GOT3 (cell line): ENCODE results near the gene RAD50.
A peak's percentile ranks its signal among the peaks of the same experiment; 100 is the strongest.
"Not testable (repeated sequence)": the region's sequence is repeated elsewhere in the genome, so short reads cannot be mapped to it uniquely, and the experiment has no call there.

ENCODE experiments used
- DNase-seq: peaks from one replicate; lab custom pipeline; 2025; ENCODE audit warnings: mixed read lengths; lab: John Stamatoyannopoulos, UW

The RAD50 gene

GRCh38 chr5:132556763-132557477 is at the start of gene RAD50:
RAD50 (plus strand) TSS chr5:132556977; CDS start chr5:132557325, 348 bp downstream.
- DNase-seq: peak; percentile 92

DNA sequence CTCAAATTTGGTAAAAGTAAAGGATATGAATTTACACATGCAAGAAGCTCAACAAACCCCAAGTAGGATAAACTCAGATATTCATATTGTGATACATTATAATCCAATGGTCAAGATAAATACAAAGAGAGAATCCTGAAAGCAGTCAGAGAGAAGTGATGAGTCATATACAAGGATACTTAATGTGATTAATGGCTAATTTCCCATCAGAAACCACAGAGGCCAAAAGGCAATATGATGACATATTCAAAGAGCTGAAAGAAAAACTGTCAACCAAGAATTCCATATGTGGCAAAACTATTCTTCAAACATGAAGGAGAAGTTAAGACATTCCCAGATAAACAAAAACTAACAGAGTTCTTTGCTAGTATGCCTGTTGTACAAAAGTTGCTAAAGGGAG is 46.7 kb upstream of the RAD50 start:
- DNase-seq: no peak

GRCh38 chr5:132513618-132514336 is 43.0 kb upstream of the RAD50 start:
- not testable (repeated sequence) for DNase-seq

DNA sequence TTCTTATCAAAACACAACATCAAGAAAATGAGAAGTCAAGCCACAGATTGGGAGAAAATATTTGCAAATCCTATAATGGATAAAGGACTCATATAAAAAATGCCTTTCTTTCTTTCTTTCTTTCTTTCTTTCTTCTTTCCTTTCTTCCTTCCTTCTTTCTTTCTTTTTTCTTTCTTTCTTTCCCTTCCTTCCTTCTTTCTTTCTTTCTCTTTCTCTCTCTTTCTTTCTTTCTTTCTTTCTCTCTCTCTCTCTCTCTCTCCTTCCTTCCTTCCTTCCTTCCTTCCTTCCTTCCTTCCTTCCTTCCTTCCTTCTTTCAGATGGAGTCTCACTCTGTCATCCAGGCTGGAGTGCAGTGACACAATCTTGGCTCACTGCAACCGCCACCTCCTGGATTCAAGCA is 34.7 kb upstream of the RAD50 start:
- not testable (repeated sequence) for DNase-seq

DNA sequence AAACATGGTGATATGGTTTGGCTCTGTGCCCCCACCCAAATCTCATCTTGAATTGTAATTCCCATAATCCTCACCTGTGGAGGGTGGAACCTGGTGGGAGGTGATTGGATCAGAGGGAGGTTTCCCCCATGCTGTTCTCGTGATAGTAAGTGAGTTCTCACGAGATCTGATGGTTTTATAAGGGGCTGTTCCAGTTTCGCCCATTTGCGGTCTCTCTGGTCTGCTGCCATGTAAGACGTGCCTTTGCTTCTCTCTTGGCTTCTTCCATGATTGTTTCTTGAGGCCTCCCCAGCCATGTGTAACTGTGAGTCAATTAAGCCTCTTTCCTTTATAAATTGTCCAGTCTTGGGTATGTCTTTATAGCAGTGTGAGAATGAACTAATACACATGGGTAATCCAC is 31.9 kb upstream of the RAD50 start:
- not testable (repeated sequence) for DNase-seq

- no peak for DNase-seq
Measured at GRCh38 chr5:132525299-132525724, 31.5 kb upstream of the RAD50 start.

GRCh38 chr5:132526290-132526973 is 30.3 kb upstream of the RAD50 start:
- DNase-seq: no peak

GRCh38 chr5:132526974-132527564 is 29.7 kb upstream of the RAD50 start:
- no peak for DNase-seq

GRCh38 chr5:132528021-132528420 is 28.8 kb upstream of the RAD50 start:
- DNase-seq: no peak

- no peak for DNase-seq
Measured at GRCh38 chr5:132528866-132529634, 27.7 kb upstream of the RAD50 start.

DNA sequence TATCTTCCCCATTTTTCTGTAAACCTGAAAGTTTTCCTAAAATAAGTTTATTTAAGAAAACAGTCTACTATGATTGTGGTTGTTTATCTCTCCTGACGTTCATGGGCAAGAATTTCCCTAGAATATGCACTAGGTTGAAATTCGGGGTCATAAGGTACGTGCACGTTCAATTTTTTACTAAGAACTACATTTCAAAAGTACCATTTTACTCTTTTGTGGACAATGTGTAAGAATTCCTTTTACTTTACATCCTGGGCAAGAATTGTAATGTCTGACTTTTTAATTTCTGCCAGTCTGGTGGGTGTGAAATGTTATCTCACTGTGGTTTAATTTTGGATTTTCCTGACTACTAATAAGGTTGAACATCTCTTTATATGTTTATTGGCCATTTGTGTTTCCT is 25.8 kb upstream of the RAD50 start:
- no peak for DNase-seq

DNA sequence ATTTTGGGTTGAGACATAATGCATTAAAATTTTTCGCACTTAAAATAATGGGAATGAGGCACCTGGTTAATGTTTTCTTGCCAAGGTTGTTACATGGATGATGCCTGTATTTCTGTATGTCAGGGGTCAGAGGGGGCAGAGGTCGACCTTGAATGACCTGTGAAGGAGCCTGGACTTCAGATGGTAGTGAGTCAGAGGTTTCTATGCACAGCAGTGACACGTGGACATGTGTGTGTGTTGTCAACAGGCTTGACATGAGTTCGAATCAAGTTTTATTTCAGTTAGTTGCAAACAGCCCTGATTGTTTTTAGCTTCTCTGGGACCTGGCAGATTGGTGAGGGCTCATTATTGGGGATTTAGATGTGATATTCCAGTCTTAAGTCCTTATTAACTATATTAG is 17.1 kb upstream of the RAD50 start:
- no peak for DNase-seq

DNA sequence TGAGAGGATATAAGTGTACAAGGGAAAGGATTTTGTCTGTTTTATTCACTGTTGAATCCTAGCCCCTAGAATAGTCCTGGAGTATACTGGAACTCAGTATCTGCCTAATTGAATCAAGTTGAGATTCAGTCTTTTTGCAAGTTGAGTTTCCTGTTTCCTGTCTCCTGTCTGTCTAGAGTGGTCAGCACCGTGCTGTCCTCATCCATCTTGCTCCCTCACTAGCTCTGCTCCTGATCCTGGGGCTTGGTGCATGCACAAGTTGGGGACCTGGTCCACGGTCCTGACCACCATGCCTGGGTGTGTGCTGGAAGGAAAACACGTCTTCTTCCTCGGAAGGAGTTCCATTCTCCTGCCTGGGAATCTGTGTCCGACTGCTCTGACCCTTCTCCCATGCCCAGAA is 16.6 kb upstream of the RAD50 start:
- DNase-seq: no peak

- DNase-seq: no peak
Measured at GRCh38 chr5:132540764-132541163, 16.0 kb upstream of the RAD50 start.

GRCh38 chr5:132543472-132544201 is 13.1 kb upstream of the RAD50 start, which contains the start of gene IL5:
IL5 (minus strand) TSS chr5:132543522; CDS start chr5:132543478, 44 bp downstream.
- DNase-seq: no peak

DNA sequence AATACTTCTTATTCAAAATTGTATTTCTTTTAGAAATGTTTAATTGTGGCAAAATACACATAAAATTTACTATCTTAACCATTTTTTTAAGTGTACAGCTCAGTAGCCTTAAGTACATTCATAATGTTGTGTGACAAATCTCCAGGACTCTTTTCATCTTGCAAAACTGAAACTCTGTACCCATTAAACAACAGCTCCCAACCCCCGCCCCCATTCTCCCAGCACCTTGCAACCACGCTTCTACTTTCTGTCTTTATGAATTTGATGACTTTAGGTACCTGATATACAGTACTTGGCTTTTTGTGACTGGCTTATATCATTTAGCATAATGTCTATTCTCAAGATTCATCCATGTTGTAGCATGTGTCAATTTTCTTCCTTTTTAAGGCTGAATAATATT is 10.7 kb upstream of the RAD50 start:
- no peak for DNase-seq

GRCh38 chr5:132547269-132547668 is 9.5 kb upstream of the RAD50 start:
- no peak for DNase-seq

GRCh38 chr5:132548834-132549233 is 7.9 kb upstream of the RAD50 start:
- not testable (repeated sequence) for DNase-seq

DNA sequence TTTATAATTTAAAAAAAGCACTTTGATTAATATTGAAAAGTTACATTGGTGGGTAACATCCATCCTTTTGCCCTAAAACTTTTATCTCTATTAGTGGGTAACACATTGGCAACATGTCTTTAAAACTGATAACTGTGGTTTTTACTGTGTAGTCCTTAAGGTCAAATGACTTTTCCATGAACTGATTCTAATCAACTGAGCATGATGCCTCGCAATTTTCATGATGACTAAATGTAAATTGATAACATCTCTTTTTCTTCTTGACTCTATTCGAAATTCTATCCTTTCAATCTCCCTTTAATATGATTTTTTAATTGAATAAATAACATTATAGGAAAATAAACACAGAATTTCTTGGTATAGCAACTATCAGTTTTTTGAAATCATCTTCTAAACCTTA is 7.2 kb upstream of the RAD50 start:
- no peak for DNase-seq

DNA sequence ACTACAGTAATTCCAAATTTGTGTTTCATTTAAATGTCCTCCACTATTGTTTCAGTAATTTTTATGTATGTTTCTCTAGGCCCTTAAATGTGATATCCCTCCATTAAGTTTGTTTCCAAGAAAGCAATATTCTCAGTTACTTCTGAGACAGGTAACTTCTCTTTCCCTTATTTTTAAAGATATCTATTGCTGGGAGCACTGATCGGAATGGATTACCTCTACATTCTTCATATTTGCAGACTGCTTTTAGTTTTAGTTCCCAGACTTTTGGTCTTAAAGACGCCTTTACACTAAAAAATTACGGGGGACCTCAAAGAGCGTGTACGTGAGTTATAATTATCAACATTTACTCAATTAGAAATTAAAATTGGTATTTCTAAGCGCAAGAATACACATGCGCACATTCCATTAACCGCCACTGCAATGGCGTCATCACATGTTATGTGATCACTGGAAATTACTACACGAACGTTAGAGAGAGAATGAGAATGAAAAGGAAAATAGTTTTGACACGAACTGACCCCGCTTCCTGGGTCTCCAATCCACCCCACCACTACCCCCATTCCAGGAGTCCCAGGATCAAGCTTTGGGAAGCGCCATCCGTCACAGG is 519 bp upstream of the RAD50 start:
- no peak for DNase-seq
